GM13977 (cell line): Measurements from ENCODE around the gene NMNAT2.

Experiments
- DNase-seq: peaks from one replicate; pipeline ENCODE4 v3.0.0; 2012; ENCODE audit warnings: low spot score
- CTCF ChIP-seq: IDR thresholded peaks from 2 replicates; pipeline ENCODE4 v1.5.1; 2012; ENCODE audit warnings: mild to moderate bottlenecking, control low read depth; ENCODE audit not compliant: insufficient read depth; ENCODE audit errors: extremely low read depth, missing control alignments
- in situ Hi-C: fragments of 300-500 bp; cut with MboI; formaldehyde crosslinking; loops from one replicate; pipeline ENCODE4 v1.12.0; 2022; ENCODE audit warnings: low sequenced_read_pairs, low pct_unique_long_range_greater_than_20kb, mixed read lengths, inconsistent platforms; ENCODE audit not compliant: unreplicated experiment

The NMNAT2 gene

GRCh38 chr1:183353597-183353996 is 64.6 kb downstream of the NMNAT2 start:
- TF ChIP-seq CTCF = no peak
- in situ Hi-C loops = no loop called here
- no peak for DNase-seq

- DNase-seq = no peak
- TF ChIP-seq CTCF = no peak
- in situ Hi-C loops = no loop called here
These were observed 68.9 kb downstream of the NMNAT2 start for GRCh38 chr1:183349201-183349711.

GRCh38 chr1:183346276-183346732 is 71.9 kb downstream of the NMNAT2 start:
- in situ Hi-C loops = no loop called here
- TF ChIP-seq CTCF = no peak
- DNase-seq = no peak

- TF ChIP-seq CTCF = no peak
- in situ Hi-C loops = no loop called here
- DNase-seq = no peak
These were observed 78.5 kb downstream of the NMNAT2 start for GRCh38 chr1:183339556-183340167.

GRCh38 chr1:183331091-183331742 is 87.0 kb downstream of the NMNAT2 start:
- TF ChIP-seq CTCF = no peak
- in situ Hi-C loops = no loop called here
- DNase-seq = no peak

- no peak for TF ChIP-seq CTCF
- in situ Hi-C loops = no loop called here
- no peak for DNase-seq
These were observed 87.8 kb downstream of the NMNAT2 start for GRCh38 chr1:183330335-183330734.
